ENCODE data around the gene TMEM225B. TPM values are rescaled to one million over a fixed set of nuclear protein-coding genes. Genes with fewer than 3 reads are reported as not detected.

The TMEM225B gene
- total and polyA plus RNA-seq, 2 donors (not counting 1 experiment from before 2014, with no cell fraction given): 0.86 to 0.95 TPM

GRCh38 chr7:99551767-99552463, 46.2 kb upstream of the TMEM225B start, which contains the start of gene FAM200A:
Gene FAM200A, minus strand, starts transcription at chr7:99552114. Its CDS starts 3,707 bp downstream, at chr7:99548407.
- CTCF ChIA-PET: interaction anchor here (0.8 to 1.2 kb wide), 2 partner anchors 47 to 54 kb away, joined by 3 to 4 read pairs; partner anchors contain the start of gene ZKSCAN5

More at GRCh38 chr7:99551767-99552463, 46.2 kb upstream of the TMEM225B start, which contains the start of gene FAM200A:
- Histone ChIP-seq H3K79me2 (ENCODE audit: control insufficient read depth, insufficient read depth, low read length) (peaks cover 69% of the 10 kb centered on the region), H3K36me3 (replicated peaks in 1 of 2; ENCODE audit: control extremely low read depth in 1 of 2, control insufficient read depth in 1 of 2, extremely low read depth in 1 of 2, insufficient read depth in 2 of 2, low read length in 1 of 2) (peaks cover 2 to 19% of the 10 kb centered on the region in 2 experiments), H2AFZ (ENCODE audit: insufficient read depth, low read depth, low read length, poor library complexity, severe bottlenecking) (peak within 1 kb of the TSS; percentile 100), H3K9me3 (ENCODE audit: control extremely low read depth in 1 of 3, control insufficient read depth in 2 of 3, insufficient read depth in 1 of 3, low read length in 2 of 3) (no peaks in the 10 kb centered on the region), H4K20me1 (ENCODE audit: control insufficient read depth, insufficient read depth, low read length, poor library complexity, severe bottlenecking) (peaks cover 6% of the 10 kb centered on the region), H3K4me2 (replicated peaks; ENCODE audit: low read depth, low read length, poor library complexity, severe bottlenecking) (peak within 1 kb of the TSS; percentile 95), H3K27ac (ENCODE audit: low read length in 2 of 2) (peak within 1 kb of the TSS; percentile 74 to 95), H3K4me3 (ENCODE audit: control extremely low read depth in 1 of 5, extremely low read depth in 1 of 5, insufficient read depth in 1 of 5, low read depth in 2 of 5, low read length in 4 of 5) (peak within 1 kb of the TSS; percentile 76 to 99 (median 97)), H3K4me1 (ENCODE audit: control insufficient read depth in 2 of 2, insufficient read depth in 2 of 2, low read length in 2 of 2) (peaks cover 17 to 22% of the 10 kb centered on the region in 2 donors), H3K27me3 (replicated peaks in 1 of 4; ENCODE audit: control extremely low read depth in 1 of 4, control insufficient read depth in 3 of 4, insufficient read depth in 4 of 4, low read length in 3 of 4) (no peaks in the 10 kb centered on the region), H3K9ac (ENCODE audit: low read length) (peak within 1 kb of the TSS; percentile 99)
- Mint-ChIP-seq H3K27me3 (no peaks in the 10 kb centered on the region), H3K4me3 (peak within 1 kb of the TSS; percentile 88), H3K4me1 (peaks cover 33% of the 10 kb centered on the region), H3K9me3 (ENCODE audit: insufficient read depth) (no peaks in the 10 kb centered on the region), H3K27ac (peak within 1 kb of the TSS; percentile 86)
- no peak for TF ChIP-seq EZH2 (IDR thresholded peaks at IDR 0.05; ENCODE audit: borderline replicate concordance, insufficient read depth, low read depth, low read length, poor library complexity, severe bottlenecking)
- no peak for TF ChIP-seq CTCF (IDR thresholded peaks at IDR 0.05)
- peak; percentile 97 for ATAC-seq (ENCODE audit: low read depth)
- WGBS (ENCODE audit: insufficient coverage): under 1% methylated on average over 33 of the region's 37 CpGs
- POLR2A ChIA-PET: interaction anchor here (0.6 to 1.1 kb wide), 4 partner anchors 47 to 80 kb away, joined by 3 to 5 read pairs (median 4); partner anchors contain the start of genes ZKSCAN5 and ZNF394
- peak; percentile 92 for DNase-seq
- intact Hi-C loops (cut with micrococcal nuclease): loop anchor here (1.0 to 10.0 kb wide), 5 partner anchors 47 to 177 kb away; partner anchors contain the start of genes ARPC1B, BUD31, PDAP1 and ZNF394

Data from B cell (primary cell).